Ramos (cell line): ENCODE results near the gene OTUB1.

Experiments used
- in situ Hi-C: fragments of 300-500 bp; cut with MboI; formaldehyde crosslinking; loops from one replicate; pipeline ENCODE4 v1.14.3; 2022; ENCODE audit warnings: low sequenced_read_pairs; ENCODE audit not compliant: unreplicated experiment

OTUB1 gene

DNA sequence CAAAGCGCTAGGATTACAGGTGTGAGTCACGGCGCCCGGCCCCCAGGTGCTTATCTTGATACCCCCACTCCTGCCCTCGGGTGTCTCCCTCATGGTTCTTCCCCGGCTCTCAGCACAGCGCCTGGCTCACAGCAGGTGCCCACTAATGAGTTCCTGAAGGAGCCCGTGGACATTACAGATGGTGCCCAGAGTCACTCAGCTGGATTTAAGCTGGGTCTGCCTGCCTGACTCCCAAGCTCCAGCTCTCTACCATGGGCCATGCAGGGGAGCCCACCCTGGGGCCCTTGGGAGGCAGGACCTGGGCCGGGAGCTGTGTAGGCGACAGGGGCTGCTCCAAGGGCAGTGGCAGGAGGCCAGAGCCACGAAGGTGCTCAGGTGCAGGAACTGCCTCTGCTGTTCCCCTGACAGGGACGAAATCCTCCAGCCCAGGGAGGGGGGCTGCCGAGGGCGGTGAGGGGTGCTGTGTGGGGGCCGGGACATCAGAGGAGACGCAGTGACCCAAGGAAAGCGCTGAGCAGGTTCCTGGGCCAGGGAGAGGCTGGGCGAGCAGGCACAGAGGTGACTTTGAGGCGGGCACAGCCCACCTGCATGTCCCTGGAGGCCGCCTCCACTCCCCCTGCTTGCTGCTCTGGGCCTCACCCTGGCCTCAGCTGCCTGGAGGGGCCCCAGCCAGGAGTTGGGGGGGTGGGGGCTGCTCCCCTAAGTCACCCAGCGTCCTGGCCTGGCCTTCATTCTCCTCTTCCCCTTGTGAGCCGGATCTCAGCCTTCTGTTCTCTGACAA lies 34.9 kb downstream of the OTUB1 start:
- in situ Hi-C loops = no loop called here

DNA sequence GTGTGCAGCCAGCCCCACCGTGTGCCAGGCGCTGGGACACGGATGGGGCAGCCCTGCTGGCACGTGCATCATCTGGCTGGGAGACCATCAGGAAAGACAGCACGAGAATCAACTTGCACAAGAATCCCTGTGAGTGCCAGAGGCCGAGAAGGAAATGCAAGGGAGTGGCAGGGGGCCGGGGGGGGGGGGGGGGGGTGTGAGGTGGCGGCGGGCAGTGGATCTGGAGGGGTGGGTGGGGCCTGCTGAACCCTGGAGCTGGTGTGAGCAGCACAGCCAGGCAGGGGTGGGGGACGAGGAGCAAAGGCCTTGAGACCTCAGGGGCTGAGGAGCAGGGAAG lies 35.5 kb downstream of the OTUB1 start:
- in situ Hi-C loops = no loop called here

DNA sequence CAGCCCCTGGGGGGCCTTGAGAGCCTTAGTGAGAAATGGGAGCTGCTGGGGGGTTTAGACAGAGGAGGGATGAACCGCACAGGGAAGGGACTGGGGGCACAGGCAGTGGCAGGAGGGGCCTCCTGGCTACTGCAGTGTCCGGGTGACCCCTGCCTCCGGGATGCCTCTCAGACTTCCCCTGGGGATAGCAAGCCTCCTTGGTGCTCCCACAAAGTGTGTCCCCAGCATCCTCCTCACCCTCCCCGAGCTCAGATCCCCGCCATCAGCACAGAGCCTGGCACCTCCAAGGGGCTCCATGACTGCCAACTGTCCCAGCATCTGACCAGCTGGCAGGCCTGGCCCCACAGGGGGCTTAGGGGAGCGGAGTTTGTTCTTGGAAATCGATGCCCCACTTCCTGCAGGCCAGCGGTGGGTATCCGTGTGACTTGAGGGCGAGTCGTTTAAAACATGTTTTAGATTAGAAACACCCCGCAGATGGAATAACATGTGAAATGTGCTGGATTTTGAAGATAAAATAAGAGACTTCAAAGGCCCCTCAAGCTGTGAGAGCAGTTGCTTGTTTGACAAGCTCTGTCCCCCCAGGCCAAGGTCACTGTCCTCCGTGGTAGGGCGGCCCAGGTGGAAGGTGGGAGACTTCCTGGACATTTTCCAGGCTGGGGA lies 36.0 kb downstream of the OTUB1 start:
- in situ Hi-C loops = no loop called here

DNA sequence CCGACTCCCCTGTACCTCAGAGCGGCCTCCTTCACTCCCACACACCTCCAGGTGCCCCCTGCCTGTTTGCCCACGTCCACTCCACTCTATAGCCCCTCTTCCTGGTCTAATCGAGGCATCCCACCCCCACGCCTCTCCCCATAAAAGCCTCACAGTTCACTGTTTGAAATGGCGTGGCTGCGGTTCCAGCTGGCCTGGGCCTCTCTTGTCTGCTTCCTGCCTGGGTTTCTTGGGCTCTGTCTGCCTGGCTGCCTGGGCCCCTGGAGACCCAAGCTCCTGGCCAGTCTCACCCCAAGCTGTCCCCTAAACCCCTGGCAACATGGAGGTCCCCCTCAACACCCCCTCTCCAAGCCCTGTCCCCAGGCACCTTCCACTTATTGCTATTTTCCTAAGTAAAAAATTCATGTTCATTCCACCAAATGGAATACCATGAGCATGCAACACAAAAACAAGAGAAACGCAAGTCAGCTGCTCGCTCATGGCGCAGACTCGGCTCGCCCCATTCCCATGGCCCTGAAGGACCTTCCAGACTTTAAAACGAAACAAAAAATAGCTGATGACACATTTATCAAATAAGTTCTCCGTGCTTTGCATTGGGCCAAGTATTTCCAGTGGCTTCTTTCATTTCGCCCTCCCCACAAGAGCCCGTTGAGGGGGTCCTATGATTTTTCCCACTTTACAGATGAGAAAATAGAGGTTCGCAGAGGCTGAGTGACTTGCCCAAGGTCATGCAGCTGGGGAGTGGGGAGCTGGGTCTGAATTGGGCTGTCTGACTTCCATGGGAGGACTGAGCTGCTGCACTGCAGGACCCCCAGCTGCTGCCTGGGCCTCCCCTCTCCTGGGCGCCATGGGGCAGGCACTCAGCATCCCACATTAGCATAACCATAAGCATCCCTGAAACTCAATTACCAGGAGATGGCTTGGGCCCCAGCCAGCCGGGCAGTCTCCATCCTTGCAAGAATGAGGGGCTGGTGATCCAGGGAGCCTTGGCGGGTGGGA lies 37.8 kb downstream of the OTUB1 start:
- in situ Hi-C loops = no loop called here

DNA sequence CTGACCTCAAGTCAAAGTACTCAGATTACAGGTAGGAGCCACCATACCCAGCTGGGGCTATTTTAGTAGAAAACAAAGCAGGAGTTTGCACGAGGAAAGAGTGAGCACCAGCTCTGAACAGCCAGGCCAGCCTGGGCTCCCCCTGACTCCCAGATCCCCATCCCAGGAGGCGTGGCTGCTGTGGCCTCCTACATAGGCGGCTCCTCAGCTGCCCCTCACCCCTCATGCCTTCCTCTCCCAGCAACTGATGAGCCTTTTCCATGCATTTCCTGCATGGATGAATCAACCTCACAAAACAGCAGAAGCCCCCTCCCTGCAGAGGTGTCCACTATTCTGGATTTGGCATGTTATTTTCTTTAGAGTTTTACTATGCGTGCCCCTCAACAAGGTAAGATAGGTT lies 39.0 kb downstream of the OTUB1 start:
- in situ Hi-C loops = no loop called here

DNA sequence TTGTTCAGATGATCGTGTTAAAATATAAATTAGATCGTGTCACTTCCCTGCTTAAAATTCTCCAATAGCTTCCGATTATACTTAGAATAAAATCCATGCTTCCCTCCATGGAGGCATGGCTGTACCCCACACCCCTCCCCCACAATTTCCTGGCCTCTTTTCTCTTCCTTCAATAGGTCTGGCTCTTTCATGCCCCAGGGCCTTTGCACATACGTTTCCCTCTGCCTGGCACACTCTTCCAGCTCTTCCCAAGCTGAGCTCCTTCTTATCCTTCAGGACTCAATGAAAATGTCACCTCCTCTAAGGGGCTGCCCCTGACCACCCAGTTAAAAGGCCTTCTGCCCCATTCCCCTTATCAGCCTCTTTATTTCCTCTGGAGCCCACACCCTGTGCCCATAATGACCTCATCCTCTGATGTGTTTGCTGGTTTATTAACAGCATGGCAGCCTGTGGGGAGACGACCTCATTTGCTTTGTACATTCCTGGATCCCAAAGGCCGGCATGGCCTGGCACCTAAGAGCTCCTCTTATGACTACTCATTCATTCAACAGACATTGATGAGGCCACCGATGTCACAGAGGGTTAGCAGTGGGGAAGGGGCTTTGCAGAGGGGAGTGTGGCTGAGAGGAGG lies 40.5 kb downstream of the OTUB1 start:
- in situ Hi-C loops = no loop called here

DNA sequence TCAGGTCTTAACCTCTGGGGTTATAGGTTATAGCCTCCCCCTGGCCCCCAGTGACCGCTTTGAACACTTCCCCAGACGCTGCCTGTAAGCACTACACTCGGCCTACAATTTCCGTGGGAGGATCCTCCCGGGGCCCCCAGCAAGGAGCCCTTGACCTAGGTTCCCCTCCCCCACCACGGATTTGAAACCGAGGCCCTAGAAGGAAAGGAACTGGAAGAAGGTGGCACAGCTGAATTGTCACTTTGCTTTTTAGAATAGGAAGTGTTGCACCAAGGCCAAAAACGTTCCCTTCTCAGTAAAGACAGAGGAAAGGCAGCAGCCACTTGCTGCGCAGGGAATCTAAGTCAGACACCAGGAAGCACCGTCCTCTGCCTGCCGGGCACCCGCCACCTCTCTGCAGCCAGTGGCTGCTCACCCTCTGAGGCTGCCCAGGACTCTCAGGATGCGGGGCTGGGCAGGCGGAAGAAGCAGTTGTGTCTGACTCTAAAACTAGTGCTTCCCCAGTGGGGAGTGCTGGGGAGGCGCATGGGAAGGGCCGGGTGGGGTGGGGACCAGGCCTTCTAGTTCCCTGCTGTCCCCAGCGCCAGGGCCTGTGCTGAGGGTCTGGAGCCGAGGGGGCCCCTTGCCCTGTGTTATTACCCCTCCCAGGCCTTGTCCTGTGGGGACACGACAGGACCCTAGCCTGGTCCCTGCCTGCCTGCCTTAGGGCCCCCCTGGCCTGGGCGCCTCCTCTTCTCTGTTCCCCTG lies 41.6 kb downstream of the OTUB1 start:
- in situ Hi-C loops = no loop called here

DNA sequence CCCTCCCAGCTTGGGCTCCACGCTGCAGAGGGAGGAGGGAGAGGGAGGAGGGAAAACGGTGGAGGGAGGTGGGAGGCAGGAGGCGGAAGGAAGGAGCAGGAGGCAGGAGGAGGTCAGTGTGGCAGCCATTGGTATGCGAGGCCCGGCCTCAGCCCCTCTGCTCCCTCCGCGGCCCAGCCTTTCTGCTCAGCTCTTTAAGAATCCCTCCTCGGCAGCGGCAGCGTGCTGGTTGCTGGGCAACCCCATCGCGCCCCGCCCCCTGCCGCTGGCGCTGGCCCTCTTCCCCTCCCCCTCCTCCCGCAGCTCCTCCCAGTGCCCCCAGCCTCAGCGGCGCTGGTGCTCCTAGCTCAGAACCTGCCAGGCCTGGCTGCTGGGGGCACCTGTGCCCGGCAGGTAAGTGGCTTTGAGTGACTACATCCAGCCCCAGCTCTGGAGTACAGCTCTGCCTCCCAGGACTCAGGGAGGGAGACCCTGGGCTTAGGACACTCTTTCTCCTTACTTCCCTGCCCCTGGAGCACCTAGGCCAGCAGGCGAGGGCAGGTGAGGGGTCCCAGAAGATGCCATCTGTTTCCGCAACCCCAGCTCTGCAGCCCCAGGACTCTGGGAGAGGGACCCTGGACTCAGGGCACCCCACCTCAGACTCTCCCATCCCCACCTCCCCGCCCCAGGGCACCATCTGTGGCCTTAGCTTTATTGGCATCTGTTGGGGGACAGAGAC lies 42.3 kb downstream of the OTUB1 start:
- in situ Hi-C loops = no loop called here

DNA sequence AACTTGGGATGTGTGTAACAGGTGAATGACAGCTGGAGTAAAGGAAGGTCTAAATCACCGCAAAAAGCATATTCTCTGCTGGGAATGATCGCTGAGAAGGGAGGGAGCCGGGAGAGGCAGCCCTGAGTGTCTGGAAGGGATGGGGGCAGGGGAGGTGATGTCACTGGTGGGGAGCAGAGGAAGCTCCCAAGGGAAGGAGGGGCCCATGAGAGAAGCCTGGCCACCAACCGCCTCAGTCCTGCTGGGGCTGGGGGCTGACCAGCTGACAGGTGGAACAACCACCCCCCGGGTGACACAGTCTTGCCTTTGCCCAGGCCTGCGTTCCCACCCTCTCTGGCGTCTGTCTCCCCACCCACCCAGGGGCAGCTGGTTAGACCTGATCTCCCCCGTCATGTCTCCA lies 43.5 kb downstream of the OTUB1 start:
- in situ Hi-C loops = no loop called here

DNA sequence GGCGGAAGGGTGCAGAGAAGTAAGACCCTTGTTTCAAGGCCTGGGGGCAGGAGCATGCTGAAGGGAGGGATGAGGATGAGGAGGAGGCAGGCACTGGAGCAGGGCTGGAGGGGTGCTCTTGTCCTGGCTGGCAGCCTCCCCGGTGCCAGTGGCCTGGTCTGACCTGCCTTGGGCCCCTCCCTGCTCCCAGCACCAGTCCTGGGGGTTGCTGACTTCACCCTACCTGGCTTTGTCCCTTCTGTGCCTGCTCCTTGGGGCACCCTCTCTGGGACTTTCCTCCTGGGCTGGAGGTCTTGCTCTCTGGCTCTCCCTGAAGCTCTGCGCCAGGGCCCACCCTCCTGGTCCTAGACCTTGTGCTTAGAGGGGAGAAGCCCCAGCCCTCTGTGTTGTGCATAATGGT lies 44.8 kb downstream of the OTUB1 start:
- in situ Hi-C loops = no loop called here

DNA sequence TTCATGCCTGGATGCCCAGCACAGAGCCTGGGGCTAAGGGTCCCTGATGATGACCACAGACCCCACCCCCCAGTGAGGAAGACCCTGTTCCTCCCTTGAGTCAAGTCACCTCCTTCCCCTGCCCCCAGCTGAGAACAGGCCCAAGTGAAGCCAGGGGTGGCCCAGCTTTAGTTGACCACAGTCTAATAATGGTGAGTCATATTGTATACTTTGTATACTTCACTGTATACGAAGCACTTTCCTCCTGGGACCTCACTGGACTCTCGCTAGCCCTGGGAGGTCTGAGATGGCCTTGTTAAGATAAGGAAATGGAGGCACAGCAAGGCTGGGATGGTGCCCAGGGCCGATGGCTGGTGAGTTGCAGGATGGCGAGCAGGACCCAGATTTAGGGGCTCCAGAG lies 45.8 kb downstream of the OTUB1 start:
- in situ Hi-C loops = no loop called here

DNA sequence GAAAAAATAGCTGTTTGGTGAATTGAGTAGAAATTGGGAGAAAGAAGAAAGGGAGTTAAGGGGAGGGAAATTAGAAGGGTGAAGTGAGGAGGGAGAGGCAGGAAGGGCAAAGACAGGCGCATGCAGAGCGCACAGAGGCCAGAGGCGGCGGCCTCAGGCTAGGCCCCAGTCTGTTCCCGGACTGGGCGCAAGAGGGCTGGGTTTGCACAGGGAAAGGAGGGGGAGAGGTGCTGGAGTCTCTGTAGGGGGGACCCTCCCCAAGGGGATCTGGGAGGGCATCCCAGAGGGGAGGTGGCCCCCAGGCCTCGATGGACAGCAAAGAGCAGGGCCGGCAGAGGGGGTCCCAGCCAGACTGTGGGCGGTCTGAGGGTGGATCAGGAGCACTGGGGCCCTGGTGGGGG lies 48.2 kb downstream of the OTUB1 start:
- in situ Hi-C loops = no loop called here

DNA sequence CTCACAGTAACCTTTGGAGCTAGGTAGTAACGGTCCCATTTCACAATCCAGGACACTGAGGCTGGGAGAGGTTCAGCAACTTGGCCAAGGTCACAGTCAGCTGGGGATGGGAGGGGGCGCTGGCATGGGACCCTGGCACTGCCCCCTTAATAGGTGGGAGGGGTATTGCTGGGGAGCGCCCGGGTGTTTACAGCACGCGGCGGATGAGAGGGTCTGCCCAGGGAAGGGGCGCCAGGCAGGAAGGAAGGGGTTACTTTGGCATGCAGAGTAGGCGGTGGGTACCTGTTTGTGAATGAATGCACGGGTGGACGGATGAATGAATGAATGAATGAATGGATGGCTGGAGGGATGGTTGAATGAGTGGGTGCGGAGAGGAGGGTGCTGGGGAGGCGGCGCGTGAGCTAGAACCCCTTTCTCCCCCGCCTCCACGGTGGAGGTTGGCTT lies 48.9 kb downstream of the OTUB1 start:
- in situ Hi-C loops = no loop called here

DNA sequence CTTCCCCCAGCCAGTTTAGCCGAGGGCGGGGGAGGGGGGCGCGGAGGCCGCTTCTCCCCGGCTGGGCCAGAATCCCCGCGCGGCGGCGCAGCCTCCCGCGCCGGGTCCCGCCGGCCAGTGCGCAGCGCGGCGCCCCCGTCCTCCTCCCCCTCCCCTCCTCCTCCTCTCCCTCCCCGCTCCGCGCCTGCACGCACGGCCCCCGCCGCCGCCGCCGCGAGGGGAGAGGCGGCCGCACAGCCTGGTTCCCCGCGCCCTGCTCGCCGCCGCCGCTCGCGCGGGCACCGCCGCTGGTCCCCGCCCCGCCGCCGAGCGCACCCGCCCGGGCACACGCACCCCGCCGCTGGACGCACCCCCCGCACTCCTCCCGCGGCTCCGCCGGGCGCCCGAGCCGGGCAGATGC lies 49.3 kb downstream of the OTUB1 start, which contains the start of gene FLRT1:
Gene FLRT1 (plus strand): TSS at position 356 of the 400 bp plus-strand sequence. CDS start 80,337 bp downstream, outside the sequence.
- in situ Hi-C loops = no loop called here

DNA sequence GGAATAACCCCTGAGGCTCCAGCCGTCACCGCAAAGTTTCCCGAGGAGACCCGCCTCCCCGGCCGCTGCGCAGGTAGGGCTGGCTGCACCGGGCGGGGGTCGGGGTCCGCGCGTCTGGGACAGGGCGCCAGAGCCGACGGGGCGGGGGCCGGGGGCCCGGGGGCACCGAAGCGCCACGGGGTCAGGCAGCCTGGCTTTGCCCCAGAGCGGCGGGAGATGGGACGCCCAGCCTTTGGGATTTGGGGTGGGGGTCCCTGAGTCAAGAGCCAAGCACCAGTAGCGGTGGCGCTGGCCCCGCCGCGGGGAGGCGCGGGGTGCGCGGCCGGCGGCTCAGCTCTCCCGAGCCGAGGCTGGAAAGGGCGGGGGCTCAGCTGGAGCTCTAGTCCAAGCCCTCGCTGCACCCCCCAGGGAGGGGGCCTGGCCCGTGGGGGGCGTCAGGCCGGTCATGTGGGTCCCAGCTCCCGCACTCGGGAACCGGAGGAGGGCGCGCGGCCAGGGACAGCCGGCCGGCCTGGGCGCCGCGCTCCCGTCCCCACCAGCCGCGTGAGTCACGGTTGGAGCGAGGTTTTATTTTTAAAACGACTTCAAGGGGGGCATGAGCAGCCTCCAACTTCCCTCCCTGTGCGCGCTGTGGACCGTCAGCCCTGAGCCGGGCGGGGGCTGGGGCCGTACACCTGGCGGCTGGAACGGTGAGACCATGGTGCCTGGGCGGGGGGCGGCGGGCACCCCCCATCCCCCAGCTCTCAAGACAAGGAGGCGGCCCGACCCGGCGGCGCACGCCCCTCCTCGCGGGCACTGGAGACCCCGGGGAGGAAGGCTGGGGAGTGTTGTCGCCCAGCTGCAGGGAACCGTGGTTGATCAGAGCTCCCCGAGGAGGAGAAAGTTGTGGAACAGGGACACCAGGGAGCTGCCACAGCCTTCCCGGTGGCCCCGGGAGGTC lies 50.1 kb downstream of the OTUB1 start:
- in situ Hi-C loops = no loop called here

DNA sequence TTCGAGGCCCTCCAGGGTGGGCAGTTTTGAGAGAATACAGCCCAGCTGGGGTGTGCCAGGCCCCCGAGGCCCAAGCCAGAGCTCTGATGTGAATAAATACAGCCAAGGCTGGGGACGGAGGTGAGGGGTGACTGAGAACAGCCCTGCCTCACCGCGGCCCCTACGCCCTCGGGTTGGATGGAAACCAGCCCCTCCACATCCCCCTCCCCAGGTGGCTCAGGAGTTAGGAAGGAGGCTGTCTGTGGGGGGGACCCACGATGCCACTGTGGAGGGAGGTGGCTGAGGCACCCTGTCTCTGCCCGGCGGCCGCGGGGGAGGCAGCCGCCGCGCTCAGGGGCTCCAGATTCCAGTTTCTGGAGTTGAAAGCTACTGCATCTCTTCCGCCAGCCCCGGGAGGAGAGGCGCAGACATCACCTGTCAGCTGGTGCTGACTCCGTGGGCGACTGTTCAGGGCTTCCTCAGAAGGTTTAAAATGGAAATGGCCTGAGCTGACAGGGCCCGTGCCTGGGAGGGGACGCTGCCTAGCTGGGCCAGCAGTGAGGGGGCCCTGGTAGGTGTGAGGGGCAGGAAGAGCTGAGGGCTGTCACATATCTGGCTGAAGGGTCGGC lies 50.9 kb downstream of the OTUB1 start:
- in situ Hi-C loops = no loop called here

DNA sequence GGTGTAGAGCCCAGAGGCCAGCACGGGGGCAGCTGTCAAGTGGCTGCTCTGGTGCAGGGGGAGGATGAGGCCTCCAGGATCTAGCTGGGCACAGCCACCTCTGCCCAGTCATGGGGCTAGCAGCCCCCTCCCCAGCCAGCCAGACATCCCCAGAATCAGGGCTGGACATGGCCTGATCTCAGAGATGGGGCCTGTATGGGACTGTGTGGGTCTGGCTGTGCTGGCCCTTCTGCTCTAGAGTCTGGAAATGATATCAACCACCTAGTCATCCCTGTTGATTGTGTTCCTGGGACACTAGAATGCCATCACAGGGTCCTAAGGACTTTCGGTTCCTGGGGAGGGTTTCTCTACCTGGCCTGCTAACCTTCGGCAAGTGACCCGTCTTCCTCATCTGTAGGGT lies 52.3 kb downstream of the OTUB1 start:
- in situ Hi-C loops = no loop called here
